Effector memory CD4-positive, alpha-beta T cell (primary cell): ENCODE results near the gene TAS2R38.

Experiments used
- DNase-seq, 3 donors: peaks; one replicate each; pipeline ENCODE4 v3.0.0-alpha.2; 2020
- H3K27ac ChIP-seq: 2 replicates; pipeline ENCODE4 v1.7.0; 2013; ENCODE audit warnings: mild to moderate bottlenecking, low read length, moderate library complexity; ENCODE audit not compliant: insufficient read depth, poor library complexity, severe bottlenecking
- H3K27me3 ChIP-seq: replicated peaks from 2 replicates; pipeline ENCODE4 v1.7.0; 2013; ENCODE audit warnings: mild to moderate bottlenecking, low read length; ENCODE audit not compliant: insufficient read depth, control insufficient read depth, poor library complexity, severe bottlenecking
- H3K36me3 ChIP-seq: 2 replicates; pipeline ENCODE4 v1.7.0; 2013; ENCODE audit warnings: mild to moderate bottlenecking, low read length, moderate library complexity; ENCODE audit not compliant: control insufficient read depth, insufficient read depth
- H3K4me1 ChIP-seq: 2 replicates; pipeline ENCODE4 v1.7.0; 2013; ENCODE audit warnings: low read length, mild to moderate bottlenecking; ENCODE audit not compliant: control insufficient read depth, insufficient read depth, poor library complexity, severe bottlenecking
- H3K4me3 ChIP-seq: 2 replicates; pipeline ENCODE4 v1.7.0; 2013; ENCODE audit warnings: low read length, low read depth, mild to moderate bottlenecking; ENCODE audit not compliant: insufficient read depth, poor library complexity, severe bottlenecking
- H3K9me3 ChIP-seq: 2 replicates; pipeline ENCODE4 v1.7.0; 2013; ENCODE audit warnings: mild to moderate bottlenecking, low read length, moderate library complexity; ENCODE audit not compliant: control insufficient read depth

Gene TAS2R38

GRCh38 chr7:141978351-141978750 is 4.8 kb upstream of the TAS2R38 start:
- Histone ChIP-seq H3K36me3 (no peaks in the 10 kb centered on the region), H3K4me1 (no peaks in the 10 kb centered on the region), H3K4me3 (no peak overlapping the region), H3K27ac (no peak overlapping the region), H3K9me3 (no peaks in the 10 kb centered on the region), H3K27me3 (no peaks in the 10 kb centered on the region)
- no peak for DNase-seq

GRCh38 chr7:141976524-141977245 is 3.1 kb upstream of the TAS2R38 start:
- DNase-seq = no peak
- Histone ChIP-seq H3K36me3 (no peaks in the 10 kb centered on the region), H3K27ac (no peak overlapping the region), H3K9me3 (no peaks in the 10 kb centered on the region), H3K4me3 (peak overlapping the region; percentile 46), H3K4me1 (no peaks in the 10 kb centered on the region), H3K27me3 (no peaks in the 10 kb centered on the region)

GRCh38 chr7:141975806-141976523 is 2.4 kb upstream of the TAS2R38 start:
- Histone ChIP-seq H3K4me1 (no peaks in the 10 kb centered on the region), H3K4me3 (peak overlapping the region; percentile 46), H3K27me3 (no peaks in the 10 kb centered on the region), H3K36me3 (no peaks in the 10 kb centered on the region), H3K9me3 (no peaks in the 10 kb centered on the region), H3K27ac (no peak overlapping the region)
- peak; percentile 8 to 20 (median 12) for DNase-seq

- H3K9me3 ChIP-seq = no peaks in the 10 kb centered on the region
- H3K4me1 ChIP-seq = no peaks in the 10 kb centered on the region
- no peaks in the 10 kb centered on the region for H3K27me3 ChIP-seq
- no peak overlapping the region for H3K27ac ChIP-seq
- no peaks in the 10 kb centered on the region for H3K36me3 ChIP-seq
- DNase-seq = no peak
- no peak overlapping the region for H3K4me3 ChIP-seq
These were observed 1.3 kb upstream of the TAS2R38 start for GRCh38 chr7:141974831-141975230.

GRCh38 chr7:141960687-141961422 is 12.7 kb downstream of the TAS2R38 start:
- Histone ChIP-seq H3K36me3 (no peaks in the 10 kb centered on the region), H3K27me3 (no peaks in the 10 kb centered on the region), H3K4me3 (no peak overlapping the region), H3K27ac (no peak overlapping the region), H3K4me1 (no peaks in the 10 kb centered on the region), H3K9me3 (no peaks in the 10 kb centered on the region)
- DNase-seq = no peak

GRCh38 chr7:141956084-141956483 is 17.5 kb downstream of the TAS2R38 start:
- Histone ChIP-seq H3K4me1 (no peaks in the 10 kb centered on the region), H3K4me3 (no peak overlapping the region), H3K9me3 (no peaks in the 10 kb centered on the region), H3K36me3 (no peaks in the 10 kb centered on the region), H3K27ac (no peak overlapping the region), H3K27me3 (no peaks in the 10 kb centered on the region)
- DNase-seq = no peak

GRCh38 chr7:141954334-141954733 is 19.2 kb downstream of the TAS2R38 start:
- Histone ChIP-seq H3K9me3 (no peaks in the 10 kb centered on the region), H3K36me3 (no peaks in the 10 kb centered on the region), H3K27ac (no peak overlapping the region), H3K27me3 (no peaks in the 10 kb centered on the region), H3K4me1 (no peaks in the 10 kb centered on the region), H3K4me3 (no peak overlapping the region)
- no peak for DNase-seq

GRCh38 chr7:141952461-141952860 is 21.1 kb downstream of the TAS2R38 start:
- no peaks in the 10 kb centered on the region for H3K36me3 ChIP-seq
- H3K4me3 ChIP-seq = no peak overlapping the region
- no peaks in the 10 kb centered on the region for H3K27me3 ChIP-seq
- no peak overlapping the region for H3K27ac ChIP-seq
- no peak for DNase-seq
- H3K4me1 ChIP-seq = no peaks in the 10 kb centered on the region
- H3K9me3 ChIP-seq = no peaks in the 10 kb centered on the region

GRCh38 chr7:141950806-141951205 is 22.8 kb downstream of the TAS2R38 start:
- no peaks in the 10 kb centered on the region for H3K36me3 ChIP-seq
- DNase-seq = no peak
- H3K4me3 ChIP-seq = no peak overlapping the region
- H3K4me1 ChIP-seq = no peaks in the 10 kb centered on the region
- H3K9me3 ChIP-seq = no peaks in the 10 kb centered on the region
- H3K27ac ChIP-seq = no peak overlapping the region
- H3K27me3 ChIP-seq = no peaks in the 10 kb centered on the region

GRCh38 chr7:141949911-141950310 is 23.7 kb downstream of the TAS2R38 start:
- no peak for DNase-seq
- H3K9me3 ChIP-seq = no peaks in the 10 kb centered on the region
- no peak overlapping the region for H3K27ac ChIP-seq
- no peaks in the 10 kb centered on the region for H3K4me1 ChIP-seq
- no peaks in the 10 kb centered on the region for H3K27me3 ChIP-seq
- no peak overlapping the region for H3K4me3 ChIP-seq
- no peaks in the 10 kb centered on the region for H3K36me3 ChIP-seq
